Activated naive CD4-positive, alpha-beta T cell treated with anti-CD3 and anti-CD28 coated beads, Interleukin-2, amount 50 U/mL, for 72 hours (primary cell): Measurements from ENCODE around the gene ICAM1. TPM values are rescaled to one million over a fixed set of nuclear protein-coding genes. Genes with fewer than 3 reads are reported as not detected.

Experiments used
- total RNA-seq, 2 donors: library from RNA; stranded (reverse); gene quantifications; one replicate each; pipeline ENCODE4 v1.2.3, GENCODE V29; 2022

Gene ICAM1
- total RNA-seq, 2 donors from 2014 or later: 15.7 to 33.1 TPM

Other genes with a start within 250 kb of the ICAM1 start
- 10 to 100 TPM; 56.5 to 76.1 TPM for gene SHFL, start 184.8 kb upstream of the ICAM1 start, total RNA-seq
- gene ANGPTL6, start 168.4 kb upstream of the ICAM1 start, total RNA-seq: 10 to 100 TPM in 1 of 2 donors, 1 to 10 TPM in 1; 9.1 to 17.1 TPM
- 100 to 1,000 TPM in 1 of 2 donors, 10 to 100 TPM in 1; 52.7 to 209 TPM for gene PPAN, start 164.8 kb upstream of the ICAM1 start, total RNA-seq
- 100 to 1,000 TPM in 1 of 2 donors, 10 to 100 TPM in 1; 18.1 to 101 TPM for gene P2RY11, start 159.4 kb upstream of the ICAM1 start, total RNA-seq
- gene EIF3G, start 151.2 kb upstream of the ICAM1 start, total RNA-seq: 100 to 1,000 TPM; 223 to 292 TPM
- gene DNMT1, start 76.2 kb upstream of the ICAM1 start, total RNA-seq: 100 to 1,000 TPM; 416 to 456 TPM
- gene S1PR2, start 39.8 kb upstream of the ICAM1 start, total RNA-seq: 1 to 10 TPM; 7.7 to 8.0 TPM
- 100 to 1,000 TPM in 1 of 2 donors, 10 to 100 TPM in 1; 79.0 to 121 TPM for gene MRPL4, start 18.9 kb upstream of the ICAM1 start, total RNA-seq
- under 1 TPM; 0.43 to 0.66 TPM for gene ICAM4, start 15.8 kb downstream of the ICAM1 start, total RNA-seq
- gene ICAM5, start 18.8 kb downstream of the ICAM1 start, total RNA-seq: 1 to 10 TPM in 1 of 2 donors, under 1 TPM in 1; 0.39 to 2.0 TPM
- gene ZGLP1, start 38.7 kb downstream of the ICAM1 start, total RNA-seq: 1 to 10 TPM; 2.2 to 3.7 TPM
- 10 to 100 TPM in 1 of 2 donors, 1 to 10 TPM in 1; 8.1 to 16.7 TPM for gene FDX2, start 44.9 kb downstream of the ICAM1 start, total RNA-seq
- 100 to 1,000 TPM in 1 of 2 donors, 10 to 100 TPM in 1; 52.5 to 101 TPM for gene RAVER1, start 62.4 kb downstream of the ICAM1 start, total RNA-seq
- gene ICAM3, start 68.5 kb downstream of the ICAM1 start, total RNA-seq: 100 to 1,000 TPM; 143 to 145 TPM
- gene TYK2, start 109.5 kb downstream of the ICAM1 start, total RNA-seq: 100 to 1,000 TPM; 164 to 232 TPM
- 100 to 1,000 TPM; 140 to 188 TPM for gene CDC37, start 132.4 kb downstream of the ICAM1 start, total RNA-seq
- 1 to 10 TPM; 2.7 to 5.0 TPM for gene PDE4A, start 149.4 kb downstream of the ICAM1 start, total RNA-seq
- gene KEAP1, start 232.2 kb downstream of the ICAM1 start, total RNA-seq: 10 to 100 TPM; 68.2 to 68.4 TPM
- gene S1PR5, start 246.3 kb downstream of the ICAM1 start, total RNA-seq: under 1 TPM; 0.23 to 0.27 TPM